Inferior parietal cortex (tissue), 1 donor: ENCODE data around the gene PRKCSH.

Experiments used
- DNase-seq: peaks from one replicate; pipeline ENCODE4 v3.0.0-alpha.2; 2016; ENCODE audit errors: extremely low spot score

PRKCSH gene

DNA sequence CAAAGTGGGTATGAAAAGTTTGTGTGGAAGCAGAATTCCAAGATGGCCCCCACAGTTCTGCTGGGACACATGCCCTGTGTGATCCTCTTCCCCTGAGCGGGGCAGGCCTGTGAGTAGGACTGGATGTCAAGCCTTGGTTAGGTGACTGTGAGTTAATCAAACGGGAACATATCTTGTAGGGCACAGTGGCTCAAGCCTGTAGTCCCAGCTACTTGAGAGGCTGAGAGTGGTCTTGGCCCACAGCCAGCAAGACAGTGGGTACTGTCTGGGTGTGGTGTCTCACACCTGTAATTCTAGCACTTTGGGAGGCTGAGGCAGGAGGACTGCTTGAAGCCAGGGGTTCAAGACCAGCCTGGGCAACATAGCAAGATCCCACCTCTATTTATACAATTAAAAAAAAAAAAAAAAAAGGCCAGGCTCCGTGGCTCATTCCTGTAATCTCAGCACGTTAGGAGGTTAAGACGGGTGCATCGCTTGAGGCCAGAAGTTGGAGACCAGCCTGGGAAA lies 63.8 kb downstream of the PRKCSH start:
- no peak for DNase-seq

DNA sequence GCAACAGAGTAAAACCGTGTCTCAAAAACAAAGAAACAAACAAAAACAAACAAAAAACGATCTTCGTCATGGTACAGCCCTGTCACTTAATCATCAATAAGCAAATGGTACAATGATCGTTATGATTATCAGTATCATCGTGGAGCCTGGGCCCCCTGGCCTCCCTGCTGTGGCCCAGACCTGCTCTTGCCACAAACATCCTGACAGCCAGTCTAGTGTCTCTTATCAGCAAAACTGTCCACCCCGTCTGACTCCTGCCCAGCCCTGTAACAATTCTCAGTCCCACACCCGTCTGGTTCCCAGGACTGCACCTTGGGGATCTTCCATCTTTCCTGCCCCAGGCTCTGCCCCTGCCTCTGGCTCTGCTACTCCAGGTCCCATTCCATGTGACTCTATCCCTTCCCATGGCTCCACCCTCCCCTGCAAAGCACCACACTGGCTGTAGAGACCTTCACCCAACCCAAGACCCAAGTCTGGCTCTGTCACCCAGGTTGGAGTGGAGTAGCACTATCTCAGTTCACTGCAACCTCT lies 64.5 kb downstream of the PRKCSH start:
- no peak for DNase-seq
